CD8-positive, alpha-beta memory T cell (primary cell): ENCODE results near the gene TRIM9. TPM values are rescaled to one million over a fixed set of nuclear protein-coding genes. Genes with fewer than 3 reads are reported as not detected.

Experiments
- CTCF ChIA-PET: fragments of 350-600 bp; sonication (Branson Sonifier 250); formaldehyde crosslinking; loops from one replicate; lab custom pipeline; 2021; ENCODE audit warnings: antibody characterized with exemption; lab: Charles Lee
- POLR2A ChIA-PET: fragments of 350-600 bp; sonication (Branson Sonifier 250); formaldehyde crosslinking; loops from one replicate; lab custom pipeline; 2021; ENCODE audit warnings: antibody characterized with exemption; lab: Charles Lee
- DNase-seq, 5 donors: peaks; one replicate each; pipeline versions ENCODE4 v3.0.0 to v3.0.0-alpha.2; 2020 to 2022; ENCODE audit warnings: mixed read lengths in 1 of 5
- H3K27ac ChIP-seq: one replicate; pipeline ENCODE4 v1.7.0; 2013; ENCODE audit warnings: low read depth, mild to moderate bottlenecking, low read length, moderate library complexity
- H3K27me3 ChIP-seq: 2 replicates; pipeline ENCODE4 v1.7.0; 2013; ENCODE audit warnings: low read length, mild to moderate bottlenecking; ENCODE audit not compliant: insufficient read depth, poor library complexity, severe bottlenecking
- H3K36me3 ChIP-seq: 2 replicates; pipeline ENCODE4 v1.7.0; 2013; ENCODE audit warnings: mild to moderate bottlenecking, low read length, moderate library complexity; ENCODE audit not compliant: insufficient read depth
- H3K4me1 ChIP-seq: 2 replicates; pipeline ENCODE4 v1.7.0; 2013; ENCODE audit warnings: mild to moderate bottlenecking, low read length, moderate library complexity; ENCODE audit not compliant: insufficient read depth
- H3K4me3 ChIP-seq: 2 replicates; pipeline ENCODE4 v1.7.0; 2013; ENCODE audit warnings: mild to moderate bottlenecking, low read length
- H3K9me3 ChIP-seq: 2 replicates; pipeline ENCODE4 v1.7.0; 2013; ENCODE audit warnings: mild to moderate bottlenecking, low read length
- H3K27ac Mint-ChIP-seq, 8 donors: one replicate each; pipeline ENCODE4 v1.8.0; 2020 to 2021; ENCODE audit warnings: mixed read lengths in 8 of 8, mild to moderate bottlenecking in 6 of 8, inconsistent platforms in 3 of 8, moderate library complexity in 3 of 8
- H3K27me3 Mint-ChIP-seq, 2 donors: one replicate each; pipeline ENCODE4 v1.8.0; 2020 to 2021; ENCODE audit warnings: mixed read lengths in 2 of 2, mild to moderate bottlenecking in 1 of 2, moderate library complexity in 1 of 2
- H3K36me3 Mint-ChIP-seq, 3 donors: one replicate each; pipeline ENCODE4 v1.8.0; 2020 to 2021; ENCODE audit warnings: mixed read lengths in 3 of 3, inconsistent platforms in 1 of 3, mild to moderate bottlenecking in 1 of 3
- H3K4me1 Mint-ChIP-seq, 3 donors: one replicate each; pipeline ENCODE4 v1.8.0; 2020 to 2021; ENCODE audit warnings: mixed read lengths in 3 of 3, inconsistent platforms in 1 of 3, mild to moderate bottlenecking in 1 of 3
- H3K4me3 Mint-ChIP-seq, 7 donors: one replicate each; pipeline ENCODE4 v1.8.0; 2020 to 2021; ENCODE audit warnings: mixed read lengths in 7 of 7, mild to moderate bottlenecking in 6 of 7, moderate library complexity in 4 of 7, inconsistent platforms in 2 of 7
- H3K9me3 Mint-ChIP-seq, 5 donors: one replicate each; pipeline ENCODE4 v1.8.0; 2020 to 2022; ENCODE audit warnings: mixed read lengths in 5 of 5, mild to moderate bottlenecking in 3 of 5, moderate library complexity in 2 of 5, inconsistent platforms in 1 of 5
- polyA plus RNA-seq: library from polyadenylated mRNA; unstranded; fragments of 300-500 nt; fragmentation: Illumina TruSeq; gene quantifications from one replicate; pipeline ENCODE4 v1.2.3, GENCODE V29; 2021
- total RNA-seq, 2 experiments: library from RNA; stranded (reverse); gene quantifications; one replicate each; pipeline ENCODE4 v1.2.3, GENCODE V29; 2021

Gene TRIM9
- total and polyA plus RNA-seq, 3 experiments from 2014 or later: 0.05 to 1.0 (median 0.85) TPM

GRCh38 chr14:51089278-51089677 lies 5.6 kb downstream of the TRIM9 start:
- Histone ChIP-seq H3K36me3 (no peaks in the 10 kb centered on the region), H3K4me1 (no peaks in the 10 kb centered on the region), H3K4me3 (no peak overlapping the region), H3K9me3 (no peaks in the 10 kb centered on the region), H3K27me3 (peaks cover 5% of the 10 kb centered on the region), H3K27ac (no peak overlapping the region)
- H3K9me3 Mint-ChIP-seq: no peaks in the 10 kb centered on the region
- H3K27ac Mint-ChIP-seq: no peak overlapping the region
- POLR2A ChIA-PET: no interaction called here
- no peak overlapping the region for H3K4me3 Mint-ChIP-seq
- H3K4me1 Mint-ChIP-seq: peaks cover 5 to 12% (median 9%) of the 10 kb centered on the region in 3 donors
- no peak for DNase-seq
- peaks cover 0 to 4% (median 0%) of the 10 kb centered on the region in 3 donors for H3K36me3 Mint-ChIP-seq
- CTCF ChIA-PET: no interaction called here
- H3K27me3 Mint-ChIP-seq: peaks cover 11 to 14% of the 10 kb centered on the region in 2 donors

GRCh38 chr14:51087031-51087441 lies 7.9 kb downstream of the TRIM9 start:
- CTCF ChIA-PET: no interaction called here
- DNase-seq: no peak
- Histone ChIP-seq H3K4me3 (no peak overlapping the region), H3K9me3 (no peaks in the 10 kb centered on the region), H3K27me3 (no peaks in the 10 kb centered on the region), H3K27ac (no peak overlapping the region), H3K36me3 (no peaks in the 10 kb centered on the region), H3K4me1 (no peaks in the 10 kb centered on the region)
- peaks cover 0 to 4% (median 0%) of the 10 kb centered on the region in 3 donors for H3K36me3 Mint-ChIP-seq
- H3K9me3 Mint-ChIP-seq: no peaks in the 10 kb centered on the region
- no peaks in the 10 kb centered on the region for H3K4me1 Mint-ChIP-seq
- H3K4me3 Mint-ChIP-seq: no peak overlapping the region
- H3K27ac Mint-ChIP-seq: no peak overlapping the region
- H3K27me3 Mint-ChIP-seq: peaks cover 0 to 4% of the 10 kb centered on the region in 2 donors
- POLR2A ChIA-PET: no interaction called here

- Mint-ChIP-seq H3K36me3 (peaks cover 0 to 4% (median 0%) of the 10 kb centered on the region in 3 donors), H3K27me3 (peaks cover 2 to 6% of the 10 kb centered on the region in 2 donors), H3K4me3 (no peak overlapping the region), H3K4me1 (no peaks in the 10 kb centered on the region), H3K9me3 (no peaks in the 10 kb centered on the region), H3K27ac (no peak overlapping the region)
- no peaks in the 10 kb centered on the region for H3K36me3 ChIP-seq
- H3K9me3 ChIP-seq: no peaks in the 10 kb centered on the region
- H3K27me3 ChIP-seq: no peaks in the 10 kb centered on the region
- no peak for DNase-seq
- H3K4me3 ChIP-seq: no peak overlapping the region
- ChIA-PET POLR2A (no interaction called here), CTCF (no interaction called here)
- H3K4me1 ChIP-seq: no peaks in the 10 kb centered on the region
- no peak overlapping the region for H3K27ac ChIP-seq
These were observed 8.9 kb downstream of the TRIM9 start for GRCh38 chr14:51086044-51086443.

GRCh38 chr14:51084962-51085361 lies 9.9 kb downstream of the TRIM9 start:
- no peaks in the 10 kb centered on the region for H3K4me1 Mint-ChIP-seq
- no peak overlapping the region for H3K27ac Mint-ChIP-seq
- Histone ChIP-seq H3K27ac (no peak overlapping the region), H3K4me3 (no peak overlapping the region), H3K36me3 (no peaks in the 10 kb centered on the region), H3K27me3 (no peaks in the 10 kb centered on the region), H3K4me1 (no peaks in the 10 kb centered on the region), H3K9me3 (no peaks in the 10 kb centered on the region)
- ChIA-PET CTCF (interaction anchor here (0.9 kb wide), 1 partner anchor 12 kb away, joined by 3 read pairs; no protein-coding TSS in a partner anchor), POLR2A (no interaction called here)
- no peak overlapping the region for H3K4me3 Mint-ChIP-seq
- DNase-seq: no peak
- H3K27me3 Mint-ChIP-seq: peaks cover 2 to 11% of the 10 kb centered on the region in 2 donors
- no peaks in the 10 kb centered on the region for H3K9me3 Mint-ChIP-seq
- peaks cover 0 to 4% (median 0%) of the 10 kb centered on the region in 3 donors for H3K36me3 Mint-ChIP-seq

GRCh38 chr14:51084507-51084906 lies 10.4 kb downstream of the TRIM9 start:
- Mint-ChIP-seq H3K27me3 (peaks cover 4 to 15% of the 10 kb centered on the region in 2 donors), H3K27ac (no peak overlapping the region), H3K36me3 (peaks cover 0 to 4% (median 0%) of the 10 kb centered on the region in 3 donors), H3K4me3 (no peak overlapping the region), H3K4me1 (no peaks in the 10 kb centered on the region), H3K9me3 (no peaks in the 10 kb centered on the region)
- ChIA-PET CTCF (interaction anchor here (0.9 kb wide), 1 partner anchor 12 kb away, joined by 3 read pairs; no protein-coding TSS in a partner anchor), POLR2A (no interaction called here)
- DNase-seq: no peak
- H3K4me1 ChIP-seq: no peaks in the 10 kb centered on the region
- H3K27me3 ChIP-seq: no peaks in the 10 kb centered on the region
- H3K9me3 ChIP-seq: no peaks in the 10 kb centered on the region
- no peaks in the 10 kb centered on the region for H3K36me3 ChIP-seq
- no peak overlapping the region for H3K27ac ChIP-seq
- H3K4me3 ChIP-seq: no peak overlapping the region

GRCh38 chr14:51082349-51082748 lies 12.6 kb downstream of the TRIM9 start:
- Histone ChIP-seq H3K4me3 (no peak overlapping the region), H3K27ac (no peak overlapping the region), H3K36me3 (no peaks in the 10 kb centered on the region), H3K4me1 (no peaks in the 10 kb centered on the region), H3K9me3 (no peaks in the 10 kb centered on the region), H3K27me3 (no peaks in the 10 kb centered on the region)
- no peak overlapping the region for H3K27ac Mint-ChIP-seq
- H3K4me3 Mint-ChIP-seq: no peak overlapping the region
- no peaks in the 10 kb centered on the region for H3K9me3 Mint-ChIP-seq
- H3K4me1 Mint-ChIP-seq: no peaks in the 10 kb centered on the region
- peaks cover 6 to 30% of the 10 kb centered on the region in 2 donors for H3K27me3 Mint-ChIP-seq
- peaks cover 0 to 4% (median 0%) of the 10 kb centered on the region in 3 donors for H3K36me3 Mint-ChIP-seq
- POLR2A ChIA-PET: no interaction called here
- DNase-seq: no peak
- CTCF ChIA-PET: no interaction called here

GRCh38 chr14:51081712-51082111 lies 13.2 kb downstream of the TRIM9 start:
- Mint-ChIP-seq H3K4me3 (no peak overlapping the region), H3K36me3 (peaks cover 0 to 4% (median 0%) of the 10 kb centered on the region in 3 donors), H3K27me3 (peaks cover 6 to 34% of the 10 kb centered on the region in 2 donors), H3K4me1 (no peaks in the 10 kb centered on the region), H3K27ac (no peak overlapping the region), H3K9me3 (no peaks in the 10 kb centered on the region)
- Histone ChIP-seq H3K4me3 (no peak overlapping the region), H3K4me1 (no peaks in the 10 kb centered on the region), H3K27me3 (no peaks in the 10 kb centered on the region), H3K27ac (no peak overlapping the region), H3K9me3 (no peaks in the 10 kb centered on the region), H3K36me3 (no peaks in the 10 kb centered on the region)
- CTCF ChIA-PET: no interaction called here
- POLR2A ChIA-PET: no interaction called here
- no peak for DNase-seq

- no peak for DNase-seq
- no peaks in the 10 kb centered on the region for H3K4me1 Mint-ChIP-seq
- ChIA-PET POLR2A (no interaction called here), CTCF (no interaction called here)
- H3K9me3 Mint-ChIP-seq: no peaks in the 10 kb centered on the region
- no peak overlapping the region for H3K4me3 Mint-ChIP-seq
- no peaks in the 10 kb centered on the region for H3K36me3 ChIP-seq
- H3K27ac Mint-ChIP-seq: no peak overlapping the region
- no peaks in the 10 kb centered on the region for H3K27me3 ChIP-seq
- H3K9me3 ChIP-seq: no peaks in the 10 kb centered on the region
- no peaks in the 10 kb centered on the region for H3K4me1 ChIP-seq
- no peak overlapping the region for H3K4me3 ChIP-seq
- peaks cover 6 to 38% of the 10 kb centered on the region in 2 donors for H3K27me3 Mint-ChIP-seq
- H3K36me3 Mint-ChIP-seq: no peaks in the 10 kb centered on the region
- H3K27ac ChIP-seq: no peak overlapping the region
These were observed 13.7 kb downstream of the TRIM9 start for GRCh38 chr14:51081209-51081608.
